Fibroblast of pulmonary artery (primary cell): ENCODE data around the gene IQCE.

Experiments used
- DNase-seq: peaks from one replicate; pipeline ENCODE4 v3.0.0-alpha.2; 2010; ENCODE audit warnings: low read depth
- H3K4me3 ChIP-seq: replicated peaks from 2 replicates; pipeline ENCODE4 v1.5.1; 2011; ENCODE audit warnings: low read depth, mild to moderate bottlenecking, control low read depth, low read length, moderate library complexity
- CTCF ChIP-seq: IDR thresholded peaks from 2 replicates; pipeline ENCODE4 v1.5.1; 2011; ENCODE audit warnings: mild to moderate bottlenecking, control low read depth, low read length, inconsistent platforms; ENCODE audit errors: missing control alignments

The IQCE gene

GRCh38 chr7:2617325-2617905, 58.6 kb downstream of the IQCE start:
- no peak for TF ChIP-seq CTCF
- no peak for DNase-seq
- no peak overlapping the region for H3K4me3 ChIP-seq

- peak; percentile 19 for DNase-seq
- no peak overlapping the region for H3K4me3 ChIP-seq
- TF ChIP-seq CTCF = no peak
Measured at GRCh38 chr7:2619116-2619515, 60.3 kb downstream of the IQCE start.

- H3K4me3 ChIP-seq = no peak overlapping the region
- peak; percentile 82 for DNase-seq
- no peak for TF ChIP-seq CTCF
Measured at GRCh38 chr7:2621061-2621828, 62.5 kb downstream of the IQCE start.

- no peak for TF ChIP-seq CTCF
- no peak overlapping the region for H3K4me3 ChIP-seq
- DNase-seq = peak; percentile 60
Measured at GRCh38 chr7:2621948-2622640, 63.3 kb downstream of the IQCE start.

- no peak overlapping the region for H3K4me3 ChIP-seq
- TF ChIP-seq CTCF = no peak
- DNase-seq = no peak
Measured at GRCh38 chr7:2622869-2623697, 64.3 kb downstream of the IQCE start.

- no peak for TF ChIP-seq CTCF
- DNase-seq = no peak
- H3K4me3 ChIP-seq = no peak overlapping the region
Measured at GRCh38 chr7:2623698-2624014, 64.9 kb downstream of the IQCE start.
